Common myeloid progenitor, CD34-positive (primary cell): ENCODE data around the gene TTC23.

Source experiments
- CTCF ChIA-PET: fragments of 350-600 bp; sonication (Branson Sonifier 250); formaldehyde crosslinking; loops from one replicate; lab custom pipeline; 2021; ENCODE audit warnings: antibody characterized with exemption; lab: Charles Lee
- POLR2A ChIA-PET: fragments of 350-600 bp; sonication (Branson Sonifier 250); formaldehyde crosslinking; loops from one replicate; lab custom pipeline; 2021; ENCODE audit warnings: antibody characterized with exemption; lab: Charles Lee
- DNase-seq, 3 donors: peaks; one replicate each; pipeline versions ENCODE4 v3.0.0 to v3.0.0-alpha.2; 2013
- H3K27ac ChIP-seq, 2 experiments: 1 replicate in 1 of 2; 2 replicates in 1 of 2; pipeline ENCODE4 v1.7.0; 2013; ENCODE audit warnings: inconsistent platforms in 2 of 2, low read length in 2 of 2, mild to moderate bottlenecking in 2 of 2, low read depth in 1 of 2, moderate library complexity in 1 of 2; ENCODE audit not compliant: severe bottlenecking in 2 of 2, insufficient read depth in 1 of 2, poor library complexity in 1 of 2
- H3K27me3 ChIP-seq, 5 experiments: replicated peaks in 2 of 5; 1 replicate in 3 of 5; 2 replicates in 2 of 5; pipeline versions ENCODE4 v1.6.1 to v1.7.0; 2013; ENCODE audit warnings: low read length in 4 of 5, mild to moderate bottlenecking in 2 of 5, moderate library complexity in 2 of 5, inconsistent platforms in 1 of 5; ENCODE audit not compliant: insufficient read depth in 5 of 5, control insufficient read depth in 4 of 5
- H3K36me3 ChIP-seq, 4 experiments: 1 replicate in 2 of 4; 2 replicates in 2 of 4; pipeline versions ENCODE4 v1.6.1 to v1.7.0; 2013; ENCODE audit warnings: low read length in 3 of 4, control low read depth in 1 of 4, mild to moderate bottlenecking in 1 of 4; ENCODE audit not compliant: control insufficient read depth in 4 of 4, insufficient read depth in 4 of 4
- H3K4me1 ChIP-seq, 4 experiments: 1 replicate in 3 of 4; 2 replicates in 1 of 4; pipeline versions ENCODE4 v1.6.1 to v1.7.1; 2013; ENCODE audit warnings: low read length in 3 of 4, mild to moderate bottlenecking in 3 of 4, control low read depth in 1 of 4, inconsistent platforms in 1 of 4, moderate library complexity in 1 of 4; ENCODE audit not compliant: control insufficient read depth in 4 of 4, insufficient read depth in 4 of 4; ENCODE audit errors: control extremely low read depth in 1 of 4
- H3K4me3 ChIP-seq, 7 experiments: 1 replicate in 4 of 7; 2 replicates in 3 of 7; pipeline versions ENCODE4 v1.5.1 to v1.7.0; 2013; ENCODE audit warnings: mild to moderate bottlenecking in 7 of 7, low read length in 6 of 7, moderate library complexity in 6 of 7, inconsistent platforms in 2 of 7, low read depth in 2 of 7, control low read depth in 1 of 7; ENCODE audit not compliant: insufficient read depth in 4 of 7, control insufficient read depth in 1 of 7; ENCODE audit errors: extremely low read depth in 1 of 7
- H3K9me3 ChIP-seq, 5 experiments: 1 replicate in 4 of 5; 2 replicates in 1 of 5; pipeline versions ENCODE4 v1.6.1 to v1.7.1; 2013; ENCODE audit warnings: low read length in 4 of 5, mild to moderate bottlenecking in 2 of 5, inconsistent platforms in 1 of 5, low read depth in 1 of 5, moderate library complexity in 1 of 5; ENCODE audit not compliant: control insufficient read depth in 4 of 5, insufficient read depth in 2 of 5; ENCODE audit errors: control extremely low read depth in 1 of 5
- WGBS: methylation state at CpG from one replicate; pipeline ENCODE4 v1.1.5; 2013; ENCODE audit not compliant: insufficient coverage; 5-methylcytosine and 5-hydroxymethylcytosine counted together

The TTC23 gene

DNA sequence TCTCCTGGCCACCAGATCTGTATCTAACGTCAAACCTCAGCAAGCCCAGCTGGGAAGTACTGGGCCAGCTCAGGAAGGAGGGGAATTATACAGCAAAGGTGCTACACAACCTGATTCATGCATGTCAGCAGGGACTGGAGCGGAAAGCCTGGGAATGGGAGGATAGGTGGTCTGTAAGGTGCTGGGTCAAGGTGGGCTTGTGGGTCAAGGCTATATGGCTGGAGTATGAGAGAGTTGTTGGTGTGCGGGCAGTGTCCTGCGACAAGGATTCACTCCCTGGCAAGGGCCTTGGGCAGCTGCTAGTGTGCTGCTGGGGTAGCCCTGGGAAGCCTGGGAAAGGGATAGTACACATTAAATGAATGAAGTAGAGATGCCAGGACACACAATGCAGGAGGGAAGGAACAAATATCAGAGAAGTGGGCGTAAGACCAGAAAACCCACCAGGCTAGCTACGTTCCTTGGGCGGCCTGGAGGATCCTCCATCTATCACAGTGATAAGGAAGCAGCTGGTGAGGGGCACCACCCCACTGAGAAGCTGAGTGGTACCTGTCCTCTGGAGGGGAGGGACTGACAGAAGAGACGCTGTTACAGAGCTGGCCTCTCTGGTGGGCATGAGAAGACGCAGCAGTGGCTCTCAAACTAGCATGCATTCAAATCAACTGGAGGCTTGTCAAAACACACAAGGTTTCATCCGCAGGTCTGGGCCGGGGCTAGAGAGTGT lies 153.0 kb downstream of the TTC23 start:
- Histone ChIP-seq H3K36me3 (no peaks in the 10 kb centered on the region), H3K27me3 (peaks cover 0 to 23% (median 9%) of the 10 kb centered on the region in 5 experiments), H3K27ac (no peak overlapping the region), H3K4me1 (peaks cover 0 to 9% (median 7%) of the 10 kb centered on the region in 4 experiments), H3K4me3 (no peak overlapping the region), H3K9me3 (no peaks in the 10 kb centered on the region)
- 100% methylated on average over 6 of the region's 11 CpGs for WGBS
- DNase-seq, result no peak
- ChIA-PET CTCF (no interaction called here), POLR2A (no interaction called here)

DNA sequence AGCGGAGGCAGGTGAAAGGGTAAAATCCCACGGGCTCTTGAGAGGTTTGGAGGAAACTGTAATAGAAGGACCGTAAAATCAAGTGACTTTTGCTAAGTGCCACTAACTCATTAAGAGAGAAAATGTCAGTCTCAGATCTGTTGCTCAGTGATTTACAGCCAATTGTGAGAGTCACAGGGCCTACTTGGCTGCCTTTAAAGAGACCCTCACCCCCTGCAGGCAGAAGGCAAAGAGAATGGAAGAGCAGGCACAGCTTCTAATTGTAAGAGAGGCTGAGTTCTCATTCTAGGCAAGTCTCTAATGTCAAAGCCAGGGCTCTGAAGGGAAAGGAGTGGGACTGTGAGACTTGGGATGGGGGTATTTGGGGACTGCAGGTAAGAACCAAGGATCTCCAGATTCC lies 153.8 kb downstream of the TTC23 start:
- peaks cover 0 to 10% (median 6%) of the 10 kb centered on the region in 4 experiments for H3K4me1 ChIP-seq
- H3K27me3 ChIP-seq, result peaks cover 0 to 18% (median 9%) of the 10 kb centered on the region in 5 experiments
- CTCF ChIA-PET, result no interaction called here
- no peaks in the 10 kb centered on the region for H3K36me3 ChIP-seq
- 84% methylated on average over 3 of the region's 3 CpGs for WGBS
- POLR2A ChIA-PET, result no interaction called here
- H3K4me3 ChIP-seq, result no peak overlapping the region
- H3K27ac ChIP-seq, result no peak overlapping the region
- DNase-seq, result no peak
- no peaks in the 10 kb centered on the region for H3K9me3 ChIP-seq

DNA sequence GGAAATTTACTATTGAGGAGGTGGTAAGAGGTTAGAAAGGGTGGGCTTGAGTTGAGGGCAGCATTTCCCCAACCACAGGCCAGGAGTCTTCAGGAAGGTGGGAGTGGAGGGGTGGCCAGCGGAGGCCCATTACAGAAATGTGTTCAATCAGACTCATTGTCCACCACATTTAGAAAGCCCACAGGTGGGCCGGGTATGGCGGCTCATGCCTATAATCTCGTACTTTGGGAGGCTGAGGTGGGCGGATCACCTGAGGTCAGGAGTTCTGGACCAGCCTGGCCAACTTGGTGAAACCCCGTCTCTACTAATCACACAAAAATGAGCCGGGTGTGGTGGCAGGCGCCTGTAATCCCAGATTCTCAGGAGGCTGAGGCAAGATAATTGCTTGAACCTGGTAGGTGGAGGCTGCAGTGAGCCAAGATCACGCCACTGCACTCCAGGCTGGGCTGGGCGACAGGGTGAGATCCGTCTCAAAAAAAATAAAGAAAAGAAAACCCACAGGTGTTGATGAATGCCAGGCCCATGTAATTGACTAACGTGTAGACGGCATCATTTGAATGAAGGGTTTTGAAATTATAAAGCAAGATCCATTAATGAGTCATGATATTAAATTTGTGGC lies 156.7 kb downstream of the TTC23 start:
- CTCF ChIA-PET, result interaction anchor here (1.5 to 4.7 kb wide), 2 partner anchors 10 to 14 kb away, joined by 5 to 14 read pairs; no protein-coding TSS in a partner anchor
- H3K27ac ChIP-seq, result no peak overlapping the region

DNA sequence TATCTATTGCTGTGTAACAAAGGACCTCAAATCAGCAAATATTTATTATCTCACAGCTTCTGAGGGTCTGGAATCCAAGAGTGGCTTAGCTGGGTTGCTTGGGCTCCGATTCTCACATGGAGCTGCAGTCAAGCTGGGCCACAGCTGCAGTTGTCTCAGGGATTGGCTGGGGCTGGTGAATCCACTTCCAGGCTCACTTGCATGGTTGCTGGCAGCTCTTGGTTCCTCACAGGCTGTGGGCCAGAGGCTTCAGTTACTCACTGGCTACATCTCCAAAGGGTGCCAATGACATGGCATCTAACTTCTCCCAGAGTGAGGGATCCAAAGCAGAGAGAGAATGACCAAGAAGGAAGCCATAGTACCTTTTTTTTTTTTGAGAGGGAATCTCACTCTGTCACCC lies 158.4 kb downstream of the TTC23 start:
- H3K9me3 ChIP-seq, result no peaks in the 10 kb centered on the region
- ChIA-PET POLR2A (no interaction called here), CTCF (interaction anchor here (0.6 to 4.7 kb wide), 4 partner anchors 12 to 123 kb away, joined by 3 to 14 read pairs (median 3); no protein-coding TSS in a partner anchor)
- 82% methylated on average over 1 of the region's 1 CpG for WGBS
- H3K27ac ChIP-seq, result no peak overlapping the region
- H3K4me3 ChIP-seq, result no peak overlapping the region
- H3K36me3 ChIP-seq, result no peaks in the 10 kb centered on the region
- no peaks in the 10 kb centered on the region for H3K27me3 ChIP-seq
- no peak for DNase-seq
- peaks cover 0 to 4% (median 0%) of the 10 kb centered on the region in 4 experiments for H3K4me1 ChIP-seq

More for the DNA sequence above, 156.7 kb downstream of the TTC23 start:
- peaks cover 0 to 3% (median 0%) of the 10 kb centered on the region in 5 experiments for H3K27me3 ChIP-seq
- H3K4me3 ChIP-seq, result no peak overlapping the region
- no peak for DNase-seq
- WGBS, result 94% methylated on average over 8 of the region's 13 CpGs
- no peaks in the 10 kb centered on the region for H3K36me3 ChIP-seq
- H3K4me1 ChIP-seq, result peaks cover 0 to 4% (median 0%) of the 10 kb centered on the region in 4 experiments
- H3K9me3 ChIP-seq, result no peaks in the 10 kb centered on the region
- POLR2A ChIA-PET, result no interaction called here

DNA sequence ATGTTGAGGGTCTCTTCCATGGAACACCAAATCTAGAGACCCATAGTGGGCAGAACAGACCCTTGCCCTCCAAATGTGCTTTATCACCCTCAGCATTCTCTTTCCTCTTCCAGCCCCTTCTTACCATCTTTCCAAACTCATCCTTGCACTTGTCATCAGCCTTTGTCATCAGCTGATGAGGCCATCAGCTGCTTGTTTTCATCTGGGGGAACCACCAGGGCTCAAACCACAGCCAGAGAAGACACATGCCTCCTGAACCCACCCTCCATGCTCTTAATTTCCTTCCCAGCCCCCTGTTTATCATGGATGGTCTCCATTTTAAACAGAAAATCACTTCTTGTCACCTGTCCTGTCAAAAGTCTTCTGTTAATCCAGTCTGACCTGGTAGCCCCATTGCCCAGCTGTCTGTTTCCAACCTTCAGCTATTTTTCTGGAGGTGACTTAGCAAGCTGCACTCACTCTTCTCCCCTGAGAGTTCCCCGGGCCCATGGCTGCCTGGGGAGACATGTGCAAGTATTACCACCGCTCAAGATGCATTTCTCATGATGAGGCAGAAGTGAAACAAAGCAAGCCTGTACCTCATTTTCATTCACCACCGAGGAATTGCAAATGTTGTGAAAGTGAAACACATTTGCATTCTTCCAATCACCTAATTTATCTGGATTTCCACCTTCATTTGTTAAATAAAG lies 159.2 kb downstream of the TTC23 start:
- Histone ChIP-seq H3K36me3 (no peaks in the 10 kb centered on the region), H3K4me1 (peaks cover 0 to 4% (median 0%) of the 10 kb centered on the region in 4 experiments), H3K4me3 (no peak overlapping the region), H3K9me3 (no peaks in the 10 kb centered on the region), H3K27ac (no peak overlapping the region), H3K27me3 (no peaks in the 10 kb centered on the region)
- DNase-seq, result peak in 2 of 3 donors; percentile 35 to 37
- POLR2A ChIA-PET, result no interaction called here
- no CpG with 5 or more reads among the region's 3 CpGs for WGBS
- CTCF ChIA-PET, result interaction anchor here (2.8 to 4.7 kb wide), 2 partner anchors 11 to 12 kb away, joined by 7 to 14 read pairs; no protein-coding TSS in a partner anchor

DNA sequence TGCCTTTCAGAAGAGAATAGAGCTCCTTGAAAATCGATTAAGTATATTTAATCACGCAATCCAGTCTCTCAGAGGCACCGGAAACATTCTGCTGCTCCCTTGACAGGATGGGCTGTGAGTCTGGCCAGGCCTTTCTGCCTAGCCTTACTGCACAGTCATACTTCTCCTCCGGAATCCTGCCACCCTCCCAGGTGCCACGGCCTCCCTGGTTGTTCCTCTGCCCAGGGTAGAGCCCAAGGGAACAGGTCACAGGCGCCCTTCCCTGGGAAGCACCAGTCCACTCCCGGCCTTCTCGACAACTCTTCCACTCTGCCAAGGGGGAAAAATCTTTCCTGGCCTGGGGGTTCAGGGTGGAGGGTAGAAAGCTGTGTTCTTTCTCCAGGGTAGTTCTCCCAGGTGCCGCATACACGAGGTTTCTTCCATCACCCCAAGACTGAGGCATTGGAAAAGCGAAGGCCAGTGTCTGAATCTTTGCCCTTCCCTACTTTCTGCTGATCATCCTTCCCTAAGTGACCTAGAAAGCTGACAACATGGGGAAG lies 161.9 kb downstream of the TTC23 start:
- WGBS, result 93% methylated on average over 9 of the region's 11 CpGs
- Histone ChIP-seq H3K27ac (no peak overlapping the region), H3K4me3 (peak overlapping the region in 1 of 7 experiments; percentile 8), H3K9me3 (peaks cover 0 to 4% (median 0%) of the 10 kb centered on the region in 5 experiments), H3K36me3 (no peaks in the 10 kb centered on the region), H3K27me3 (no peaks in the 10 kb centered on the region), H3K4me1 (peaks cover 0 to 4% (median 0%) of the 10 kb centered on the region in 4 experiments)
- DNase-seq, result no peak
- ChIA-PET POLR2A (no interaction called here), CTCF (interaction anchor here (0.5 to 3.9 kb wide), 5 partner anchors 9 to 15 kb away, joined by 3 to 14 read pairs (median 6); no protein-coding TSS in a partner anchor)
